GDM1 (cell line): Measurements from ENCODE around the gene RAB7A.

Experiments used
- DNase-seq: peaks from one replicate; lab custom pipeline; 2025; lab: John Stamatoyannopoulos, UW

Gene RAB7A

DNA sequence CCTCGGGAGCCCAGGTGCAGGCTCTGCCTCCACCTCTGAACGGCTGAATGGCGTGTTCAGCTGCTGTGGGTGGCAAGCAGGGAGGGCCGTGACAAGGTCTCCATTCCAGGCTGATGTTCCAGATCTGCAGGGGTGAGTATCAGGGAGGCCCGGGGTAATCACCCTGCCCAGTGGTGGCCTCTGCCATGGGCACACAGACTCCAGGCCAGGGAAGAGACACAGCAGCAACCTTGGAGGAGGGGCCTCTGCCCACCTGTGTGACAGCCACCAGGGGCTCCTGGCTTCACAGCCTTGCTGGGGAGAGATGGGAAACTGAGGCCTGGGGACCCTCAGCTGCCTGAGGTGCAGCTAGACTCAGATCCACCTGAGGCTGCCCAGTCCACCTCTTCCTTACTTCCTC is 127.8 kb downstream of the RAB7A start:
- DNase-seq: no peak

GRCh38 chr3:128854475-128854874 is 128.5 kb downstream of the RAB7A start:
- no peak for DNase-seq

DNA sequence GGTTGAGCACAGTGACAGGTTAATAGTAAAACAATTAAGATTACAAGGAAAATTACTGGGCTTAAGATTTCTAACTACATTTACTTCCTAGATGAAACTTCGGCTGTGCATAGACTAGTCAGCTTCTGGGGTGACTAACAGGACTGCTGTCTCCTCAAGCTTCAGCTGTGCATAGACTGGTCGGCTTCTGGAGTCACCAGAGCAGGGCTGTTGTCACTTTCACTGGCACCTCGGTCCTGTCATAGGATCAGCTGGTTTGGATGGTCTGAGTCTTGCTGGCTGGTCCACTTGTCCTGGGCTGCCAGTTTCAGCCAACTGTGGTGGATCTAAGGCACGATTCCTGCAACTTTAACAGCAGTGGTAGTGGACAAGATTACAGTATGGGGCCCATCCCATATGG is 129.6 kb downstream of the RAB7A start:
- no peak for DNase-seq

DNA sequence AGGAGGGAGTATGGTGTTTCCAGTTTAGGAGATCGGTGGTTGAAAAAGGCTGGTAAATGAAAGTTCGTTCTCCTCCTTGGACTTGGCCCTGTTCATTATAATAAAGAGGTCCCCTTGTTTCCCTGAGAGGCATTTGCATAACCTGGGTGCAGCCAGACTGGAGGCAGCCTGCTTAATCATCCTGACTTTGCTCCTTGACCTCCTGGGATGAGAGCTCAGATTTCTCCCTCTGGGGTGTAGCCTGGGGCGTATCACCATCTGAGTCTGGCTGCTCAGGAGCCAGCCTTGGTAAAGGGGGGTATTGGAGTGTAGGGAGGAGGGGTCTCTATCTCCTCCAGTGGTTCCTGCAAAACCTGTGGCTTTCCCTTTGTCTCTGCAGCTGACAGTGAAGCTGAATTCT is 132.2 kb downstream of the RAB7A start:
- DNase-seq: no peak

DNA sequence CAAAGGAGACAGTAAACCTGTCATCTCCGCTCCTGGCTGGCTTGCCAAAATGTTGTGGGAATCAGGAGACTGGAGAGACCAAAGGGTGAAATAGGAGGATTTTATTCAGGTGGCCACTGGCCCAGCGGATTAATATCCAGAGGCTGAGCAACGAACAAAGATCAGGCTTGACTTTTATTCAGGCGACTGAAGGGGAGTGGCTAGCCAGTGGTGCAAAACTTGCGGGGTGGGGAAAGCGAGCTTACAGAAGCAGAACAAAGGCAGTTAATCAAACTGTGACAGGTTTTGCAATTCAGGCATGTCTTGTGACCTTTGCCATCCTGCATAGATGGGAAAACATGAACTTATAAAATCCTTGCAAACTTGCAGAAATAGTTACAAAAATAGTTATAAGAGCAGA is 133.6 kb downstream of the RAB7A start:
- DNase-seq: no peak

- no peak for DNase-seq
Measured at GRCh38 chr3:128861491-128861890, 135.5 kb downstream of the RAB7A start.

DNA sequence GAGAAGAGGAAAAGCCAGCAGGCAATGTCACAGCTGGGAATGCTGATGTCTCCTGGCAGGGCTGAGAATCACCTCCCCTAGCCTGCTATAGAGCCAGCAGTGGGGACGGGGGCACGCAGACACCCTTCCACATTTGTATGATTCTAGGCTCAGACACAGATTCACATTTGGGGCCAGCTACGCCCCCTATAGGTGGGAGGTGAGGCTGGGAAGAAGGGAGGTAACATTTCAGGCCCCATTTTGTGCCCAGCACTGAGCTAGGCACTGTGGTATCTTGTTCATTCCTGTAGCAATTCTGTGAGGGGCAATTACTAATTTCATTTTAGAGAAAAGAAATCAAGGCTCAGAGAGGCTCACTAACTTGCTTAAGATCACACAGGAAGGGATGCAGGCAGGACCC is 137.6 kb downstream of the RAB7A start:
- no peak for DNase-seq
